A673 (cell line): ENCODE data around the gene OBP2B.

Experiments
- EZH2 ChIP-seq: fragments of 200-600 bp; sonication (generic); IDR thresholded peaks from 2 replicates; pipeline ENCODE4 v1.6.1; 2017; ENCODE audit warnings: borderline replicate concordance, low read depth, mild to moderate bottlenecking, mixed read lengths, antibody characterized with exemption, low read length; ENCODE audit not compliant: poor library complexity, severe bottlenecking
- TF ChIP-seq, protein P1 (sequence below): fragments of 300-800, 200-600 bp; sonication (generic); conservative IDR thresholded peaks from 2 replicates; pipeline ENCODE4 v1.5.1; 2017; ENCODE audit warnings: low read depth, mild to moderate bottlenecking, antibody characterized with exemption, low read length, moderate library complexity, mixed read lengths

DNA sequence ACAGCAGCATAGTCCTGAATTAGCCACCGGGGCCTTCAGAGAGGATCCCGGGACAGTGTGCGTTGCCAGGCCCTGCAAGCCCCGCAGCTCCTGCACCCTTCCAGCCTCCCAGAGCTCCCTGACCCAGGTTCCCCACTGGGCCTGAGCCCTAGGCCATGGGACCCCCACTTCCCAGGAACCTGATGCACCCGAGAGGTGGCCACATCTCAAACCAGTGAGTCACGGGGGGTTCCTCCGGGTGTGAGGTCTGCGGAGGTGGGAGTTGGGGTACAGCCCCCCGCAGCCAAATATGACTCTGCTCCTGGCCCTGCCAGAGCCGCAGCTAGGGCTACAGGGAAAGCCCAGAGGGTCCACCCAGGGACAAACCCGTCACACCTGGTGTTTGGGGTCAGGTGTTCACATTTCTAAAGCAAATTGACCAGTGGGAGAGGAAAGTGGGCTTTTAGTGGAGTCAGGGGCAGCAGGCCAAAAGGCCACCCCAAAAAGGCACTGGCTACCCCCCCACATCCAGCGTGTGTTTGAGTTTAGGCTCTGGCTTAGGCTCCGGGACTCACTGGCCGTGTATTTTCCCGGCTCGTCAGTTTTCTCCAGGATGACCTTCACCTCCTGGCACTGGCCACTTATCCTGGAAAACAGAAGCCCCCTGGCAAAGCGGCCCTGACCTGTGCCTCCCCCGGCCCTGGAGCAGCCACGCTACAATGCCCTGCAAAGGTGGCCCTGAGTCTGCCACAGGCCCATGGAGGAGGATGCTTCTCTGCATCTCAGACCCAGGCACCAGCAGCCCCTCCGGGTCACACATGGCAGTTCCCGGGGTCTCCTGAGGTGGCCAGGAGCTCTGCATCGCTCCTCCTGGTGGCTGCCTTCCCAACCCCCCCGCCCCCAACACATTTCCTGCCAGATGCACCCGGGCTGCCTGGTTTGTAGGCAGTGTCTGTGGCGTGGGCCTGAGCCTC lies 17.4 kb upstream of the OBP2B start:
- TF ChIP-seq, protein P1, sequence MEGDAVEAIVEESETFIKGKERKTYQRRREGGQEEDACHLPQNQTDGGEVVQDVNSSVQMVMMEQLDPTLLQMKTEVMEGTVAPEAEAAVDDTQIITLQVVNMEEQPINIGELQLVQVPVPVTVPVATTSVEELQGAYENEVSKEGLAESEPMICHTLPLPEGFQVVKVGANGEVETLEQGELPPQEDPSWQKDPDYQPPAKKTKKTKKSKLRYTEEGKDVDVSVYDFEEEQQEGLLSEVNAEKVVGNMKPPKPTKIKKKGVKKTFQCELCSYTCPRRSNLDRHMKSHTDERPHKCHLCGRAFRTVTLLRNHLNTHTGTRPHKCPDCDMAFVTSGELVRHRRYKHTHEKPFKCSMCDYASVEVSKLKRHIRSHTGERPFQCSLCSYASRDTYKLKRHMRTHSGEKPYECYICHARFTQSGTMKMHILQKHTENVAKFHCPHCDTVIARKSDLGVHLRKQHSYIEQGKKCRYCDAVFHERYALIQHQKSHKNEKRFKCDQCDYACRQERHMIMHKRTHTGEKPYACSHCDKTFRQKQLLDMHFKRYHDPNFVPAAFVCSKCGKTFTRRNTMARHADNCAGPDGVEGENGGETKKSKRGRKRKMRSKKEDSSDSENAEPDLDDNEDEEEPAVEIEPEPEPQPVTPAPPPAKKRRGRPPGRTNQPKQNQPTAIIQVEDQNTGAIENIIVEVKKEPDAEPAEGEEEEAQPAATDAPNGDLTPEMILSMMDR: no peak
- no peak for TF ChIP-seq EZH2
